SHP77 (cell line): ENCODE measurements around the gene ZNF335.
"Not testable (repeated sequence)": the region's sequence is repeated elsewhere in the genome, so short reads cannot be mapped to it uniquely, and the experiment has no call there.

ENCODE experiments used
- DNase-seq, 2 experiments: peaks; one replicate each; lab custom pipeline; 2025; lab: John Stamatoyannopoulos, UW

ZNF335 gene

DNA sequence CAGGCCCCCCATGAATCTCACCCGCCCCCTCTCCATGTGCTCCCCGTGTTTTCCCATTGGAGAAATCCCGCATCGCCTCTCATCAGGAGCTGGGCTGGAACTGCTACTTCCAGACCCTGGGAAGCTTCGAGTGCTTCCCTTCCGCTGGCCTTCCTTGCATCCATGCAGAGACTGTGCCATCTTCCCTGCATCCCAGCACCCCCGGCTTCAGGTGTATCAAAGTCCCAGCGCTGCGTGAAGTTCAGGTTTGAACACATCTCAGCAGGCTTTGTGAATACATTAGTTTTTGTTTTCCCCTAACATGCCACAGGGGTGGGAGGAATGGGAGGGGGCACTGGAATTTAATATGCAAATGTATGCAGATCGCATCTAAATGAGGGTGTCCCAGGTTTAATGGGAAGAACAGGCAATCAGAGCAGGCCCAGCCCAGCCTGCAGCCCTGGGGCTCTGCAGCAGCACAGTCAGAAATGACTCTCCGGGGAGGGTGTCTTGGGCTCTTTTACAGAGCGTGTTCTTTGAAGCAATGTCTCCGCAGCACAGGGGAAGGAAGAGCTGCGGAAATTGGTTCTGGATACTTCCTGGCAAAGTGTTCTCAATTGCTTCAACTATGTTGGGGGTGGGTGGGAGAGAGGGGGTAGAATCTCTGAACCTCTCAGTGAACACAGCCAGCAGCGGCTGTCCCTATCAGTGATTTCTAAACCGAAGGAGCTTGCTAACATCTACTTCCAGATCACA is 28.4 kb upstream of the ZNF335 start:
- no peak for DNase-seq

DNA sequence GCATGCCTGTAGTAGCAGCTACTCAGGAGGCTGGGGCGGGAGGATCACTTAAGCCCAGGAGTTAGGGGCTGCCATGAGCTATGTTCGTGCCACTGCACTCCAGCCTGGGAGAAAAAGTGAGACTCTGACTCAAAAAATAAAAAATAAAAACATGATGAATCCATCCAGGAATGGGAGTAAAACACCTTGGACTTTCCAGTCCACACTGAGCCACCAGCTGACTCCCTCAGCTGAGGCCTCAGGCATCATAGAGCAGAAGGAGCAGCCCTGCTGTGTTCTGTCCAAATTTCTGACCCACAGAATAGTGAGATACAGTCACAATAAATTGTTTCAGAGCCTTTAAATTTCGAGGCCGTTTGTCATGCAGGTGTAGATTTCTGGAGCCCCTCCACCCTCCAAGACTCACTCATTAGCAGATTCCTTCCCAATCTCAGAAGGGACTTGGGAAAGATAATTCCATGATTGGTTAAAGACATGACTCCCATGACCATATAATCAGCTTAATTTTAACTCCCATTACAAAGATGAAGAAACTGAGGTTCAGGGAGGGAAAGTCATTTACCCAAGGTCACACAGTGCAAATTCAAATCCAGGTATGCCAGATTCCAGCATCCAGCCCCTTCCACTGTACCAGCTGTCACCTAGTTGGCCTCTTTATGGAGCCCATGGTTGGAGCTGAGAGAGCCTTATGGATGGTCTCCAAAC is 27.7 kb upstream of the ZNF335 start:
- DNase-seq, result no peak

DNA sequence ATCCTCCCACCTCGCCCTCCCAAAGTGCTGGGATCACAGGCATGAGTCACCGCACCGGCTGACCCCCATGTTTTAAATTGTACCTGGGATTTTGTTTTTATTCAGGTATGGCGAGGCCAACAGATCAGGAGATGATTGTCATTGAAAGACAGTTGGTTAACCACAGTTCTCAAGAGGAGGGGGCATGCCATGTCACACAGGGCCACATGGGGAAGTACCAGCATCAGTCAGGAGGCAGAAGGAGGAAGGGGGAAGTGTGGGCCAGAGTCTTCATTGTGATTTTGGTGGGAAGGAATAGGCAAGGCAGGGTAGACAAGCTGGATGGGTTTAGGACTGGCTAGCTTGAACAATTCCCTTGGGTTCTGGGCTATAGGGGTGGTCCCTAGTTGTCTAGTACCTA is 26.8 kb upstream of the ZNF335 start:
- no peak for DNase-seq

- DNase-seq, result no peak
Observed at GRCh38 chr20:45998337-45998736, 26.3 kb upstream of the ZNF335 start.

DNA sequence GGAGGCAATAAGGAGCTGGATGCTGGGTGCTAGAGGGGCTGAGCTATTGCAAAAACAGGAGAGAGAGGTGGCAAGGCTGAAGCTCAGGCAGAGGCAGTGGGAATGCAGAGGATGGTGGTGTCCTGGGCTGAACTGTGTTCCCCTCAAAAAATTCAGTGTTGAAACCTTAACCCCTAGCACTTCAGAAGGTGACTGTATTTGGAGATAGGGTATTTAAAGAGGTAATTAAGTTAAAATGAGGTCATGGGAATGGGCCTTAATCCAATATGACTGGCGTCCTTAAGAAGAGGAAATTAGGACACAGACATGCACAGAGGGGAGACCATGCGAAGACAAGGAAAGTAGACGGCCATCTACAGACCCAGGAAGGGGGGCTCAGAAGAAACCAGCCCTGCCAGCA is 25.2 kb upstream of the ZNF335 start:
- no peak for DNase-seq

- DNase-seq, result not testable (repeated sequence)
Observed at GRCh38 chr20:45995495-45996097, 23.6 kb upstream of the ZNF335 start.

DNA sequence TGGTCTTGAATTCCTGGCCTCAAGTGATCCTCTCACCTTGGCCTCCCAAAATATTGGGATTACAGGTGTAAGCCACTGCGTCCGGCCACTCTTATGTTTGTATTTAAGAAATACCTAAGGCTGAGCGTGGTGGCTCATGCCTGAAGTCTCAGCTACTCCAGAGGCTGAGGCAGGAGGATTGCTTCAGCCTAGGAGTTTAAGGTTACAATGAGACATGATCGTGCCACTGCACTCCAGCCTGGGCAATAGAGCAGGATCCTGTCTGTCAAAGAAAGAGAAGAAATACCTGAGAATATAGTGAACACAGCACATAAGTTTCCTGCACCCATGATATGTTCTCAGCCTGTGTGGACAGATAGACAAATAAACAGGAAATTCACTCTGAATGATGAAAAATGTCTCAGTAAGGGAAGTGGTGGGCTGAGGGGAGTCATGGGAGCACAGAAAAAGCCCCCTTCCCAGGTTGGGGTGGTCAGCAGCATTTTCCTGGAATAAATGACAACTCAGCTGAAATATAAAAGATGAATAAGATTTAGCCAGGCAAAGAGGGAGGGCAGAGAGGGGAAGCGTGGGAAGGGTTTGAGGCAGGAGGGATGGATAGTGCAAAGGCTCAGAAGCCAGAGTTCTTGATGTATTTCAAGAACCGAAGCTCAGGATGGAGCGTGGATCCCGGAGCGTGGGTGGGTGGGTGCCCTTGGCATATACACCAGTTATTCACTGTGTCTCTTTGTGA is 22.9 kb upstream of the ZNF335 start:
- no peak for DNase-seq

DNA sequence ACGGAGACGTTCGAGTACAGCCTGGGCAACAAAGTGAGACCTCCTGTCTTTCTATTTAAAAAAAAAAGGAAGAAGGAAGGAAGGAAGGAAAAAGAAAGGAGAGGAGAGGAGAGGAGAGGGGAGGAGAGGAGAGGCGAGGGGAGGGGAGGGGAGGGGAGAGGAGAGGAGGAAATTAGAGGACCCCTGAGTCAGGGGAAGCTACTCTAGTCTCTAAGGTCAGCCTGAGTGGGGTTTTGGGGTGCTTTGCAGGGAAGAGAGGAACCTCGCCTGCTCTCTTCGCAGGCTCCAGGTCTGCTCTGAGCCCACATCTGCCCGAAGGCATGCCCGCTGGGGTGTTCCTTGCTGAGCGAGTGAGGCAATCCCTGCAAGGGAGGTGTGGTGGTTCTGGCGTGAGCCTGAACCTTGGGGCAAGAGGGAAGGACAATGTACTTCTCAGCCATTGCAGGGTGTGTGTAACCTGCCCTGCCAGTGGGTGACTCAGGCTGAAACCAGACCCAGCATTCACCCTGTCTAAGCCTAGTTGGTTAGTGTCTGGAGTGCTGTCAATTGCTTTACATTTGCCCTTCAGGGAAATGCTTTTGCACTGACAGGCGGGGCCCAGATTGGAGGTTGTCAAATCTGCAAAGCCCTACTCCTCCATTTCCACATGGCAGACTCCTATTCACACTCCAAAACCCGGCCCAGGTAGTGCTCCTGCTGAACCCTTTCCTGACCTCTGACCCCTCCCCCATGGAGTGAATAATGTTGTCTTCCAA is 21.4 kb upstream of the ZNF335 start:
- DNase-seq, result no peak

DNA sequence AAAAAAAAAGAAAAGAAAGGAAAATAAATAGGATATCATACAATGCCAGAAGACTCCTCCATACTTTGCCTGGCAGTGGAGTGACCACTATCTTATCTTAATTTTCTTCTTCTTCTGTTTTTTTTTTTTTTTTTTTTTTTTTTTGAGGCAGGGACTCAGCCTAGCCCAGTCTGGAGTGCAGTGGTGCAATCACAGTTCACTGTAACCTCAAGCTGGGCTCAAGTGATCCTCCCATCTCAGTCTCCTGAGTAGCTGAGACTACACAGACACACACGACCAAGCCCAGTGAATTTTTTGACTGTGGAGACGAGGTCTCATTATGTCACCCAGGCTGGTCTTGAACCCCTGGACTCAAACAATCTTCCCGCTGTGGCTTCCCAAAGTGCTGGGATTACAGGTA is 19.6 kb upstream of the ZNF335 start:
- DNase-seq, result no peak

- DNase-seq, result not testable (repeated sequence)
Observed at GRCh38 chr20:45988830-45989229, 16.8 kb upstream of the ZNF335 start.

DNA sequence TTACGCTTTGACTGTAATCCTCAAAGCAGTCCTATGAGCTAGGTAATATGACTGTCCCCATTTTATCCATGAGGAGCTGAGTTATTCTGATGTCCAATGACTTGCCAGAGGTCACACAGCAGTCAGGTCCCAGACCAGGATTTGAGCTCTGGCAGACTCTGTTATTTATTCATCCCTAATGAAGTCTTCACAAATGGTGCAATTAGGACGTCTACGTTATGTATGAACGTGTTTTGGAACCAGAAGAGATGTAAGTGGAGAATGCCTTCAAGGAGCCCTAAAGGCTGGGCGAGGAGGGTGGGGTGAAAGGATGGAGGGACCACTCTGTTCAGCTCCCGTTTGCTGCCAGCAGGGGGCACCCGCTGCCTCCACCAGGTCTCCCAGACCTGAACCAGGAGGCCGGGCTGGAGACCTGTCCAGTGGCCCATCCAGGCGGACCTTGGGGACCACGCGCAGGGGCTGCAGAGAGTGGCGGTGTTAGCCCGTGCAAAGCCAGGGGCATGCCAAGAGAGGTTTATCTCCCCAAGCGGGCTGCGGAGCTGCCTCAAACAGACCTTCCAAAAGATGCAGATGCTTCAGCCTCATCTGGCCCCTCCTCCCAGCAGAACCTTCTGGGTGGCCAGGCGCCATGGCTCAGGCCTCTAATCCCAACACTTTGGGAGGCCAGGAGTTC is 15.2 kb upstream of the ZNF335 start:
- peak; percentile 39 to 62 for DNase-seq

DNA sequence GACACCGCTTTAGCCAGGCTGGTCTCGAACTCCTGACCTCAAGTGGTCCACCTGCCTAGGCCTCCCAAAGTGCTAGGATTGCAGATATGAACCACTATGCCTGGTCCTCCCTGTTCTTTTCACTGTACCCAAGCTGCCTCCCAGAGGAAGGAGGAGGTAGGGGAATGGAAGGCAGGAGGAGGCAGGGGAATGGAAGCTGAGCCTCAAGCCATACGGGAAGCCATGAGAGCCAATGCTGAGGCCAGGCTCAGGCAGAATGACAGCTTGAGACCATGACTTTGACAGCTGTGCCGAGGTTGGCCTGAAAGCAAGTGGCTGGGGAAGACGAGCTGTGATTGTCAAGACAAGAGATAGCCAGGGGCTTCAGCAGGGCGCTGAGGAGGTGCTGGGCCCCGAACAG is 13.6 kb upstream of the ZNF335 start:
- no peak for DNase-seq

DNA sequence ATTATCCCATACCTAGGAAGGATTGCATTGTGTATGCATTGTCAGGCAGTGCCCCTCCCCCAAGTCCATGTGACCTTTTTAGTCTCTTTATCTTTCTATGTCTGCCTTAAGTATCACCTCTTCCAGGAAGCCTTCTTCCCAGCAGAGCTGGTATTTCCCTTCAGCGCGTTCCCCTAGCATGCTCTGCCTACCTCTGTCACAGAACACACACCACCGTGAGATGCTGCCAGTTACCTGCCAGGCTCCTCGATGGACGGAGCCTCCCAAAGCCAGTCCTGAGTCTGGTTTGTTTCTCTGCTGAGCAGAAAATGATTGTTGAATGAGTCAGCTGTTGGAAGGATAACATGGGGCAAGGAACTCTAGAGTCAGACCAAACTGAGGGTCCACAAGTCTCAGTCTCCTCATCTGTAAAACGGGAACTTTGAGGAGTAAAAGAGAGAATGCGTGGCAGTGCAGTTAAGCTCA is 11.3 kb upstream of the ZNF335 start:
- no peak for DNase-seq

- DNase-seq, result no peak
Observed at GRCh38 chr20:45981261-45981660, 9.3 kb upstream of the ZNF335 start.

DNA sequence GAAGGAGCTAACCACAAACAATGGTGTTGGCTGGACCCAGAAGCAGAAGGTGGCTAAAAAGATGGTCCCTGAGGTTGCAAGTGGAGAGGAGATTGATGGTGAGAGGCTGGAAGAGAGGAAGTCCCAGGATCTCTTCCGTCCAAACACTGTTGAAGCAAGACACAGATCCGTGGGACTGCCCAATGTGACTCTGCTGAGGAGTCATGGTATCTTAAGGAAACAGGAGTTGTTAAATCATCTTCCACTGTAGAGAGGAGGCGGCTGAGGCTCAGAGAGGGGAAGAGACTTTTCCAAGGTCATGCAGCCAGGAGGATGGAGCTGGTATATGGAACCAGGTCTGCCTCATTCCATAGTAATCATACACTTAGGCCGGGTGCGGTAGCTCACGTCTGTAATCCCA is 4.1 kb upstream of the ZNF335 start:
- DNase-seq, result no peak

DNA sequence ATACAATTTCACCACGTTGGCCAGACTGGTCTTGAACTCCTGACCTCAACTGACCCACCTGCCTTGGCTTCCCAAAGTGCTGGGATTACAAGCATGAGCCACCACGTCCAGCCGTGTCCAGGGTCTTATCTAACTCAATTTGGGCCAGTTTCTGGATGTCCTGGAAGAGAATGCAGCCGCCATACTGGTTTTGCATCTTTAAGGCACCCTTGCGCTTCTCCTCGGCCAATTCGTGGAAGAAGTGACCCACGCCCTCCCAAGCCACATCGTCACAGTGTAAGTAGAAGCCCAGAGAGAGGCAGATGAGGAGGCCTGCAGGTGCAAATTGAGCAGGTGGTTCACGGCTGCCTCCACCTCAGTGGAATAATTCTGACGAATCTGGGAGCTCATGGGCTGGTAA is 3.7 kb upstream of the ZNF335 start:
- DNase-seq, result no peak

- no peak for DNase-seq
Observed at GRCh38 chr20:45974896-45975565, 3.0 kb upstream of the ZNF335 start.

DNA sequence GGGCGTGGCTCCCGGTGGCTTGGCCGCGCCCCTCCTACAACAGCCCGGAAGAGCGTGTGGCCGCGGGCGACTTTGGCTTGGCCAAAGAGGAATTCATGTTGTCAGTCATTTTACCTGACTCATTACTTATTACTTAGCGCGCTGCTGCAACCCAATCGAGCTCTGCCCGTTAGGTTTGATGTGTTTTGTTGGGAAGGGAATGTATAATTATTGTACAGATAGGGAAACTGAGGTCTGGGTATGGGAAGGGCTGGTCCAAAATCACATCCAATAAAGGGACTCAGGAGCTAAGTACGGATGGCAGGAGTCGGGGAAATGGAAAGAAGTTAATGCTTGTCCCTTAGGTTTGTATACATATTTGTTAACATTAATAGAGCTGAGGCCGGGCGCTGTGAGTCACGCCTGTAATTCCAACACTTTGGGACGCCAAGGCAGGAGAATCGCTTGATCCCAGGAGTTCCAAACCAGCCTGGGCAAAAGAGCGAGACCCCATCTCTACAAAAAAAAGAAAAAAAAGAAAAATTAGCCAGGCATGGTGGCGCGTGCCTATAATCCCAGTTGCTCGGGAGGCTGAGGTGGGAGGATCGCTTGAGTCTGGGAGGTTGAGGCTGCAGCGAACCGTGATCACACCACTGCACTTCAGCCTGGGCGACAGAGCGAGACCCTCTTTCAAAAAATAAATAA is 639 bp upstream of the ZNF335 start:
- DNase-seq, result no peak

- DNase-seq, result no peak
Observed at GRCh38 chr20:45971425-45971674, 653 bp downstream of the ZNF335 start.

DNA sequence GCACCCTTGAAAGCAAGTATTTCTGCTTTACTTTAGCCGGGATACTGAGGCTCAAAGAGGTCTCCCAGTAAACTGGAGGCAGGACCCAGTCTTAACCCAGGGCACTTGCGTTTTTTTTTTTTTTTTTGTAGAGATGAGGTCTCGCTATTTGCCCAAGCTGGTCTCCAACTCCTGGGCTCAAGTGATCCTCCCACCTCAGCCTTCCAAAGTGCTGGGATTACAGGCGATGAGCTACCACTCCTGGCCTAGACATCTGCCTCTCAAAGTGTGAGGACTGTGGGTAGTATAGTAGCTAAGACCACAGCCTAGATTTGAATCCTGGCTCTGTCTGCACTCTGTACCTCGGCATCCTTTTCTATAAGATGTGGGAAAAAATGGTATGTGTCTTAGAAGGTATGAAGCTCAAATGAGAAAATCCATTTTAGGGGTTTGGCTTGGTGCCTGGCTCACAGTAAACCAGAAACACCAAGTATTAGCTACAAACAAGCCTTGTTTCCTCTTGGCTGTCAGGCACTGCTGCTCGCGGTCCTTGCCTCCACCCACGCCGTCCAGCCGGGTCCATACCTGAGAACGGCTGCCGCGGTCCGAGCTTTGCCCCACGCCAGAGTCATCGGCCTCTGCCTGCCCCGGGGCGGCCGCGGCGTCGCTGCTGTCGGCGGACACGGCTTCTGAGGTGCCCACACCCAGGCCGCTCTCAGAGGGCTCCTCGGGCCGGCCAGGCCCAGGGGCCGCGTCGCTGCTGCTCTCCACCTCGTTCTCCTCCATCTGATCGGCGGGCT is 1.2 kb downstream of the ZNF335 start:
- no peak for DNase-seq
